Loucy (cell line): ENCODE data around the gene TNFRSF19.

Source experiments
- EZH2phosphoT487 ChIP-seq: fragments of 200-600 bp; IDR thresholded peaks from 2 replicates; pipeline ENCODE4 v1.6.1; 2018; ENCODE audit warnings: antibody characterized with exemption, mild to moderate bottlenecking, moderate library complexity, borderline replicate concordance
- TF ChIP-seq, protein P1 (sequence below): fragments of 200-600 bp; sonication (generic); conservative IDR thresholded peaks from 2 replicates; pipeline ENCODE4 v1.5.1; 2014; ENCODE audit warnings: mild to moderate bottlenecking, antibody characterized with exemption, low read length

GRCh38 chr13:23715762-23716235 lies 145.6 kb downstream of the TNFRSF19 start:
- TF ChIP-seq, protein P1, sequence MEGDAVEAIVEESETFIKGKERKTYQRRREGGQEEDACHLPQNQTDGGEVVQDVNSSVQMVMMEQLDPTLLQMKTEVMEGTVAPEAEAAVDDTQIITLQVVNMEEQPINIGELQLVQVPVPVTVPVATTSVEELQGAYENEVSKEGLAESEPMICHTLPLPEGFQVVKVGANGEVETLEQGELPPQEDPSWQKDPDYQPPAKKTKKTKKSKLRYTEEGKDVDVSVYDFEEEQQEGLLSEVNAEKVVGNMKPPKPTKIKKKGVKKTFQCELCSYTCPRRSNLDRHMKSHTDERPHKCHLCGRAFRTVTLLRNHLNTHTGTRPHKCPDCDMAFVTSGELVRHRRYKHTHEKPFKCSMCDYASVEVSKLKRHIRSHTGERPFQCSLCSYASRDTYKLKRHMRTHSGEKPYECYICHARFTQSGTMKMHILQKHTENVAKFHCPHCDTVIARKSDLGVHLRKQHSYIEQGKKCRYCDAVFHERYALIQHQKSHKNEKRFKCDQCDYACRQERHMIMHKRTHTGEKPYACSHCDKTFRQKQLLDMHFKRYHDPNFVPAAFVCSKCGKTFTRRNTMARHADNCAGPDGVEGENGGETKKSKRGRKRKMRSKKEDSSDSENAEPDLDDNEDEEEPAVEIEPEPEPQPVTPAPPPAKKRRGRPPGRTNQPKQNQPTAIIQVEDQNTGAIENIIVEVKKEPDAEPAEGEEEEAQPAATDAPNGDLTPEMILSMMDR = peak; percentile 63
- no peak for TF ChIP-seq EZH2phosphoT487
